ENCODE results near the gene ADCY2. TPM values are rescaled to one million over a fixed set of nuclear protein-coding genes. Genes with fewer than 3 reads are reported as not detected.
A peak's percentile ranks its signal among the peaks of the same experiment; 100 is the strongest.

The ADCY2 gene
- total and polyA plus RNA-seq, 11 donors: 0.04 to 0.96 (median 0.32) TPM

DNA sequence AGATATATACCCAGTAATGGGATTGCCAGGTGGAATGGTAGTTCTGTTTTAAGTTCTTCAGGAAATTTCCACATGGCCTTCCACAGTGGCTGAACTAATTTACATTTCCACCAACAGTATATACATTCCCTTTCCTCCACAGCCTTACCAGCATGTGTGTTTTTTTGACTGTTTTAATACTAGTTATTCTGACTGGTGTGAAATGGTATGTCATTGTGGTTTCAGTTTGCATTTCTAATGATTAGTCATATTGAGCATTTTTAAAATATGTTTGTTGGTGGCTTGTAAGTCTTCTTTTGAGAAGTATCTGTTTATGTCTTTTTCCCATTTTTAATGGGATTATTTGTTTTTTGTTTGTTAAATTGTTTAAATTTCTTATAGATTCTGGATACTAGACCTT is 246.1 kb downstream of the ADCY2 start:
- Histone ChIP-seq H3K27me3 (no peaks in the 10 kb centered on the region), H3K9me3 (peaks cover 0 to 29% (median 0%) of the 10 kb centered on the region in 12 donors), H3K36me3 (no peaks in the 10 kb centered on the region), H3K4me3 (no peak overlapping the region), H3K4me1 (no peaks in the 10 kb centered on the region), H3K27ac (no peak overlapping the region)
- intact Hi-C loops (cut with DNase I): no loop called here
- ATAC-seq (no peak), DNase-seq (no peak)
- TF ChIP-seq, protein P1, sequence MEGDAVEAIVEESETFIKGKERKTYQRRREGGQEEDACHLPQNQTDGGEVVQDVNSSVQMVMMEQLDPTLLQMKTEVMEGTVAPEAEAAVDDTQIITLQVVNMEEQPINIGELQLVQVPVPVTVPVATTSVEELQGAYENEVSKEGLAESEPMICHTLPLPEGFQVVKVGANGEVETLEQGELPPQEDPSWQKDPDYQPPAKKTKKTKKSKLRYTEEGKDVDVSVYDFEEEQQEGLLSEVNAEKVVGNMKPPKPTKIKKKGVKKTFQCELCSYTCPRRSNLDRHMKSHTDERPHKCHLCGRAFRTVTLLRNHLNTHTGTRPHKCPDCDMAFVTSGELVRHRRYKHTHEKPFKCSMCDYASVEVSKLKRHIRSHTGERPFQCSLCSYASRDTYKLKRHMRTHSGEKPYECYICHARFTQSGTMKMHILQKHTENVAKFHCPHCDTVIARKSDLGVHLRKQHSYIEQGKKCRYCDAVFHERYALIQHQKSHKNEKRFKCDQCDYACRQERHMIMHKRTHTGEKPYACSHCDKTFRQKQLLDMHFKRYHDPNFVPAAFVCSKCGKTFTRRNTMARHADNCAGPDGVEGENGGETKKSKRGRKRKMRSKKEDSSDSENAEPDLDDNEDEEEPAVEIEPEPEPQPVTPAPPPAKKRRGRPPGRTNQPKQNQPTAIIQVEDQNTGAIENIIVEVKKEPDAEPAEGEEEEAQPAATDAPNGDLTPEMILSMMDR (IDR thresholded peaks at IDR 0.05): no peak
- TF ChIP-seq POLR2A (IDR thresholded peaks at IDR 0.05): no peak

- no peak for ATAC-seq
- WGBS, 4 donors: 73 to 81% (median 78%) methylated on average over 3 of the region's 3 CpGs
- no peaks in the 10 kb centered on the region for H3K27me3 ChIP-seq
- no peaks in the 10 kb centered on the region for H3K4me1 ChIP-seq
- no peak overlapping the region for H3K27ac ChIP-seq
- no peak for TF ChIP-seq POLR2A (IDR thresholded peaks at IDR 0.05)
- TF ChIP-seq, protein P1 (IDR thresholded peaks at IDR 0.05): no peak
- DNase-seq: no peak
- H3K36me3 ChIP-seq: no peaks in the 10 kb centered on the region
- H3K9me3 ChIP-seq: peaks cover 0 to 29% (median 0%) of the 10 kb centered on the region in 12 donors
- intact Hi-C loops (cut with DNase I): no loop called here
- no peak overlapping the region for H3K4me3 ChIP-seq
Measured at GRCh38 chr5:7644723-7645122, 248.8 kb downstream of the ADCY2 start.

GRCh38 chr5:7650755-7651154 is 254.8 kb downstream of the ADCY2 start:
- no peak for ATAC-seq
- peak overlapping the region in 1 of 12 donors; percentile 38 for H3K27ac ChIP-seq

DNA sequence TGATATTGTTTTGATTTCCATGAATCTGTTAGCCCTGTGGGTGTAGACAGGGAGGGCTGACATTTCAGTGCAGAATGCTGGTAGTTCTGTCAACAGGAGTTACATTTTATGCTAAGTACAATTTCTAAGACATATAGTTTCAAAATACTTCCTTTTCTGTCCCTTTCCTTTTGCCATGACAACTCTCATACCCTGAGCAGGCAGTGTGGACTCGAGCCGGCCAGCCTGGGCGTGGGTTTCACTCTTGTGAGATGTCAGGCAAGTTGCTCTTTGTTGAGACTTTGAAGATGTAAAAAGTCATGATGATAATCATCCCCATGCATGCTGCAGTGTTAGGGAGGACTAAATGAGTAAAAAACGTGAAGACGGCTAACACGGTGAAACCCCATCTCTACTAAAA is 257.1 kb downstream of the ADCY2 start:
- WGBS, 4 donors: 69 to 86% (median 77%) methylated on average over 6 of the region's 6 CpGs
- intact Hi-C loops (cut with DNase I): no loop called here

More at GRCh38 chr5:7650755-7651154, 254.8 kb downstream of the ADCY2 start:
- H3K4me1 ChIP-seq: no peaks in the 10 kb centered on the region
- H3K27me3 ChIP-seq: no peaks in the 10 kb centered on the region
- 78 to 84% (median 81%) methylated on average over 6 of the region's 6 CpGs for WGBS, 4 donors
- intact Hi-C loops (cut with DNase I): no loop called here
- no peak for TF ChIP-seq POLR2A (IDR thresholded peaks at IDR 0.05)
- TF ChIP-seq, protein P1 (IDR thresholded peaks at IDR 0.05): no peak
- no peaks in the 10 kb centered on the region for H3K9me3 ChIP-seq
- no peak for DNase-seq
- H3K4me3 ChIP-seq: no peak overlapping the region
- no peaks in the 10 kb centered on the region for H3K36me3 ChIP-seq

More for the DNA sequence above, 257.1 kb downstream of the ADCY2 start:
- H3K4me1 ChIP-seq: no peaks in the 10 kb centered on the region
- no peaks in the 10 kb centered on the region for H3K9me3 ChIP-seq
- TF ChIP-seq POLR2A (IDR thresholded peaks at IDR 0.05): no peak
- TF ChIP-seq, protein P1 (IDR thresholded peaks at IDR 0.05): no peak
- ATAC-seq: no peak
- H3K27me3 ChIP-seq: no peaks in the 10 kb centered on the region
- H3K36me3 ChIP-seq: no peaks in the 10 kb centered on the region
- H3K27ac ChIP-seq: no peak overlapping the region
- H3K4me3 ChIP-seq: no peak overlapping the region
- DNase-seq: no peak

Data from heart left ventricle (tissue), 16 donors.